Activated CD4-positive, alpha-beta memory T cell treated with anti-CD3 and anti-CD28 coated beads, Interleukin-2, amount 10 ng/mL, durations not matched to agents 7 days and 5 days (primary cell): ENCODE results near the gene DYNC1I1. TPM values are rescaled to one million over a fixed set of nuclear protein-coding genes. Genes with fewer than 3 reads are reported as not detected.
A peak's percentile ranks its signal among the peaks of the same experiment; 100 is the strongest.

Experiments used
- CTCF ChIA-PET: fragments of 350-600 bp; sonication (Branson Sonifier 250); formaldehyde crosslinking; loops from one replicate; lab custom pipeline; 2021; ENCODE audit warnings: antibody characterized with exemption, inconsistent platforms; lab: Charles Lee
- POLR2A ChIA-PET: fragments of 350-600 bp; sonication (Branson Sonifier 250); formaldehyde crosslinking; loops from one replicate; lab custom pipeline; 2021; ENCODE audit warnings: antibody characterized with exemption; lab: Charles Lee
- DNase-seq: peaks from one replicate; pipeline ENCODE4 v3.0.0-alpha.2; 2020
- H3K27ac Mint-ChIP-seq: one replicate; pipeline ENCODE4 v1.8.0; 2021; ENCODE audit warnings: mild to moderate bottlenecking, mixed read lengths
- H3K27me3 Mint-ChIP-seq: one replicate; pipeline ENCODE4 v1.8.0; 2021; ENCODE audit warnings: mixed read lengths
- H3K36me3 Mint-ChIP-seq: one replicate; pipeline ENCODE4 v1.8.0; 2021; ENCODE audit warnings: low read depth, mixed read lengths
- H3K4me1 Mint-ChIP-seq: one replicate; pipeline ENCODE4 v1.8.0; 2021; ENCODE audit warnings: mixed read lengths
- H3K4me3 Mint-ChIP-seq: one replicate; pipeline ENCODE4 v1.8.0; 2021; ENCODE audit warnings: mild to moderate bottlenecking, mixed read lengths
- H3K9me3 Mint-ChIP-seq: one replicate; pipeline ENCODE4 v1.8.0; 2021; ENCODE audit warnings: mixed read lengths
- total RNA-seq, 2 experiments: library from RNA; stranded (reverse); gene quantifications; one replicate each; pipeline ENCODE4 v1.2.3, GENCODE V29; 2021

DYNC1I1 gene
- total RNA-seq, 2 experiments from 2014 or later = not detected

- no peaks in the 10 kb centered on the region for H3K4me1 Mint-ChIP-seq
- peaks cover 19% of the 10 kb centered on the region for H3K27me3 Mint-ChIP-seq
- CTCF ChIA-PET = no interaction called here
- no peak overlapping the region for H3K27ac Mint-ChIP-seq
- H3K9me3 Mint-ChIP-seq = no peaks in the 10 kb centered on the region
- DNase-seq = no peak
- no peak overlapping the region for H3K4me3 Mint-ChIP-seq
- POLR2A ChIA-PET = no interaction called here
- no peaks in the 10 kb centered on the region for H3K36me3 Mint-ChIP-seq
Observed at GRCh38 chr7:95910341-95910740, 138.0 kb downstream of the DYNC1I1 start.

GRCh38 chr7:95915731-95916130 lies 143.4 kb downstream of the DYNC1I1 start:
- H3K9me3 Mint-ChIP-seq = no peaks in the 10 kb centered on the region
- POLR2A ChIA-PET = no interaction called here
- no peak for DNase-seq
- CTCF ChIA-PET = interaction anchor here (1.3 to 4.9 kb wide), 6 partner anchors 7 to 1148 kb away, joined by 3 to 34 read pairs (median 4); no protein-coding TSS in a partner anchor
- no peak overlapping the region for H3K4me3 Mint-ChIP-seq
- no peaks in the 10 kb centered on the region for H3K36me3 Mint-ChIP-seq
- H3K27ac Mint-ChIP-seq = no peak overlapping the region
- H3K4me1 Mint-ChIP-seq = peaks cover 4% of the 10 kb centered on the region
- peaks cover 21% of the 10 kb centered on the region for H3K27me3 Mint-ChIP-seq

GRCh38 chr7:95916573-95917297 lies 144.4 kb downstream of the DYNC1I1 start:
- H3K27ac Mint-ChIP-seq = no peak overlapping the region
- peaks cover 17% of the 10 kb centered on the region for H3K27me3 Mint-ChIP-seq
- no peaks in the 10 kb centered on the region for H3K36me3 Mint-ChIP-seq
- peaks cover 10% of the 10 kb centered on the region for H3K4me1 Mint-ChIP-seq
- POLR2A ChIA-PET = no interaction called here
- DNase-seq = peak; percentile 75
- no peak overlapping the region for H3K4me3 Mint-ChIP-seq
- no peaks in the 10 kb centered on the region for H3K9me3 Mint-ChIP-seq
- CTCF ChIA-PET = interaction anchor here (1.3 to 4.9 kb wide), 6 partner anchors 8 to 1147 kb away, joined by 3 to 34 read pairs (median 4); no protein-coding TSS in a partner anchor

- Mint-ChIP-seq H3K4me1 (peaks cover 10% of the 10 kb centered on the region), H3K9me3 (no peaks in the 10 kb centered on the region), H3K4me3 (no peak overlapping the region), H3K27me3 (peaks cover 17% of the 10 kb centered on the region), H3K27ac (no peak overlapping the region), H3K36me3 (no peaks in the 10 kb centered on the region)
- DNase-seq = no peak
- POLR2A ChIA-PET = no interaction called here
- CTCF ChIA-PET = interaction anchor here (1.1 to 4.9 kb wide), 2 partner anchors 368 to 1109 kb away, joined by 4 to 34 read pairs; no protein-coding TSS in a partner anchor
Observed at GRCh38 chr7:95917634-95918033, 145.3 kb downstream of the DYNC1I1 start.

- no peak overlapping the region for H3K27ac Mint-ChIP-seq
- ChIA-PET CTCF (interaction anchor here (0.8 to 4.9 kb wide), 3 partner anchors 18 to 1107 kb away, joined by 3 to 34 read pairs (median 3); no protein-coding TSS in a partner anchor), POLR2A (no interaction called here)
- no peaks in the 10 kb centered on the region for H3K36me3 Mint-ChIP-seq
- H3K4me1 Mint-ChIP-seq = peaks cover 10% of the 10 kb centered on the region
- DNase-seq = no peak
- H3K9me3 Mint-ChIP-seq = no peaks in the 10 kb centered on the region
- no peak overlapping the region for H3K4me3 Mint-ChIP-seq
- H3K27me3 Mint-ChIP-seq = peaks cover 18% of the 10 kb centered on the region
Observed at GRCh38 chr7:95919556-95919955, 147.2 kb downstream of the DYNC1I1 start.

- no peak for DNase-seq
- Mint-ChIP-seq H3K9me3 (no peaks in the 10 kb centered on the region), H3K4me3 (no peak overlapping the region), H3K27ac (no peak overlapping the region), H3K27me3 (peaks cover 15% of the 10 kb centered on the region), H3K4me1 (peaks cover 8% of the 10 kb centered on the region), H3K36me3 (no peaks in the 10 kb centered on the region)
- ChIA-PET POLR2A (no interaction called here), CTCF (no interaction called here)
Observed at GRCh38 chr7:95921543-95921942, 149.2 kb downstream of the DYNC1I1 start.

- ChIA-PET POLR2A (no interaction called here), CTCF (no interaction called here)
- no peaks in the 10 kb centered on the region for H3K9me3 Mint-ChIP-seq
- no peak overlapping the region for H3K4me3 Mint-ChIP-seq
- H3K36me3 Mint-ChIP-seq = no peaks in the 10 kb centered on the region
- peaks cover 6% of the 10 kb centered on the region for H3K4me1 Mint-ChIP-seq
- DNase-seq = no peak
- H3K27ac Mint-ChIP-seq = no peak overlapping the region
- peaks cover 17% of the 10 kb centered on the region for H3K27me3 Mint-ChIP-seq
Observed at GRCh38 chr7:95922191-95922590, 149.8 kb downstream of the DYNC1I1 start.

- peaks cover 6% of the 10 kb centered on the region for H3K4me1 Mint-ChIP-seq
- ChIA-PET CTCF (interaction anchor here (0.9 kb wide), 1 partner anchor 9 kb away, joined by 5 read pairs; no protein-coding TSS in a partner anchor), POLR2A (no interaction called here)
- H3K36me3 Mint-ChIP-seq = no peaks in the 10 kb centered on the region
- DNase-seq = no peak
- no peak overlapping the region for H3K4me3 Mint-ChIP-seq
- peaks cover 15% of the 10 kb centered on the region for H3K27me3 Mint-ChIP-seq
- no peak overlapping the region for H3K27ac Mint-ChIP-seq
- H3K9me3 Mint-ChIP-seq = no peaks in the 10 kb centered on the region
Observed at GRCh38 chr7:95925236-95925635, 152.9 kb downstream of the DYNC1I1 start.

GRCh38 chr7:95925971-95926370 lies 153.6 kb downstream of the DYNC1I1 start:
- CTCF ChIA-PET = no interaction called here
- peaks cover 15% of the 10 kb centered on the region for H3K27me3 Mint-ChIP-seq

GRCh38 chr7:95927756-95928155 lies 155.4 kb downstream of the DYNC1I1 start:
- H3K9me3 Mint-ChIP-seq = no peaks in the 10 kb centered on the region
- no peak overlapping the region for H3K27ac Mint-ChIP-seq
- H3K4me1 Mint-ChIP-seq = no peaks in the 10 kb centered on the region
- H3K36me3 Mint-ChIP-seq = no peaks in the 10 kb centered on the region
- ChIA-PET POLR2A (no interaction called here), CTCF (no interaction called here)
- H3K27me3 Mint-ChIP-seq = peaks cover 15% of the 10 kb centered on the region
- no peak overlapping the region for H3K4me3 Mint-ChIP-seq
- no peak for DNase-seq

More at GRCh38 chr7:95925971-95926370, 153.6 kb downstream of the DYNC1I1 start:
- no peak overlapping the region for H3K27ac Mint-ChIP-seq
- DNase-seq = no peak
- H3K9me3 Mint-ChIP-seq = no peaks in the 10 kb centered on the region
- H3K4me3 Mint-ChIP-seq = no peak overlapping the region
- H3K4me1 Mint-ChIP-seq = peaks cover 6% of the 10 kb centered on the region
- POLR2A ChIA-PET = no interaction called here
- H3K36me3 Mint-ChIP-seq = no peaks in the 10 kb centered on the region

GRCh38 chr7:95929710-95930280 lies 157.4 kb downstream of the DYNC1I1 start:
- H3K27me3 Mint-ChIP-seq = peaks cover 8% of the 10 kb centered on the region
- POLR2A ChIA-PET = no interaction called here
- H3K27ac Mint-ChIP-seq = no peak overlapping the region
- CTCF ChIA-PET = no interaction called here
- no peak overlapping the region for H3K4me3 Mint-ChIP-seq
- H3K4me1 Mint-ChIP-seq = no peaks in the 10 kb centered on the region
- no peaks in the 10 kb centered on the region for H3K36me3 Mint-ChIP-seq
- DNase-seq = no peak
- H3K9me3 Mint-ChIP-seq = no peaks in the 10 kb centered on the region

- Mint-ChIP-seq H3K4me3 (no peak overlapping the region), H3K27ac (no peak overlapping the region), H3K27me3 (peaks cover 5% of the 10 kb centered on the region), H3K36me3 (no peaks in the 10 kb centered on the region), H3K9me3 (no peaks in the 10 kb centered on the region), H3K4me1 (no peaks in the 10 kb centered on the region)
- DNase-seq = no peak
- ChIA-PET CTCF (no interaction called here), POLR2A (no interaction called here)
Observed at GRCh38 chr7:95931460-95932232, 159.3 kb downstream of the DYNC1I1 start.

GRCh38 chr7:95933618-95934017 lies 161.3 kb downstream of the DYNC1I1 start:
- Mint-ChIP-seq H3K4me1 (no peaks in the 10 kb centered on the region), H3K4me3 (no peak overlapping the region), H3K27me3 (peaks cover 2% of the 10 kb centered on the region), H3K36me3 (no peaks in the 10 kb centered on the region), H3K9me3 (no peaks in the 10 kb centered on the region), H3K27ac (no peak overlapping the region)
- POLR2A ChIA-PET = no interaction called here
- CTCF ChIA-PET = no interaction called here
- no peak for DNase-seq
